H4 (cell line): ENCODE measurements around the gene PRR13. TPM values are rescaled to one million over a fixed set of nuclear protein-coding genes. Genes with fewer than 3 reads are reported as not detected.
"Not testable (repeated sequence)": the region's sequence is repeated elsewhere in the genome, so short reads cannot be mapped to it uniquely, and the experiment has no call there.

Experiments used
- DNase-seq: peaks from one replicate; pipeline ENCODE4 v3.0.0-alpha.2; 2015; ENCODE audit warnings: low spot score
- total RNA-seq: library from RNA; depleted of rRNA; stranded (reverse); fragments of >200 nt; shearing (Covaris generic); gene quantifications from 2 replicates; pipeline ENCODE4 v1.2.3, GENCODE V29; 2014; rRNA removed

Gene PRR13
- total RNA-seq: 59.6 and 110 TPM in 2 replicates

- peak; percentile 99 for DNase-seq
These were observed at the start of gene PRR13 for GRCh38 chr12:53441040-53441833. TSS of gene PRR13 (plus strand) at chr12:53441734. CDS start at chr12:53442715, 981 bp downstream.

- DNase-seq: no peak
These were observed 41.6 kb upstream of the PRR13 start for GRCh38 chr12:53399896-53400295.

- DNase-seq: not testable (repeated sequence)
These were observed 39.2 kb upstream of the PRR13 start for GRCh38 chr12:53402351-53402750.

GRCh38 chr12:53402871-53403270 lies 38.7 kb upstream of the PRR13 start:
- DNase-seq: no peak

- no peak for DNase-seq
These were observed 30.6 kb upstream of the PRR13 start for GRCh38 chr12:53410951-53411350.

- DNase-seq: no peak
These were observed 27.9 kb upstream of the PRR13 start for GRCh38 chr12:53413485-53414204.

- DNase-seq: no peak
These were observed 26.6 kb upstream of the PRR13 start for GRCh38 chr12:53414756-53415417.

- not testable (repeated sequence) for DNase-seq
These were observed 25.7 kb upstream of the PRR13 start for GRCh38 chr12:53415752-53416389.

- not testable (repeated sequence) for DNase-seq
These were observed 24.2 kb upstream of the PRR13 start for GRCh38 chr12:53417291-53417816.

GRCh38 chr12:53418221-53418620 lies 23.3 kb upstream of the PRR13 start:
- DNase-seq: no peak

GRCh38 chr12:53419756-53420155 lies 21.8 kb upstream of the PRR13 start:
- DNase-seq: no peak

- not testable (repeated sequence) for DNase-seq
These were observed 19.3 kb upstream of the PRR13 start for GRCh38 chr12:53422247-53422646.

- no peak for DNase-seq
These were observed 17.9 kb upstream of the PRR13 start, which contains the start of gene AMHR2 for GRCh38 chr12:53423597-53423996. TSS of gene AMHR2 (plus strand) at chr12:53423855. CDS start at chr12:53423935, 80 bp downstream.

GRCh38 chr12:53424626-53425514 lies 16.7 kb upstream of the PRR13 start:
- DNase-seq: no peak

- DNase-seq: no peak
These were observed 15.9 kb upstream of the PRR13 start for GRCh38 chr12:53425515-53426150.

GRCh38 chr12:53427905-53428594 lies 13.5 kb upstream of the PRR13 start:
- peak; percentile 45 for DNase-seq

- no peak for DNase-seq
These were observed 12.8 kb upstream of the PRR13 start for GRCh38 chr12:53428741-53429140.

GRCh38 chr12:53430116-53430515 lies 11.4 kb upstream of the PRR13 start:
- DNase-seq: no peak

GRCh38 chr12:53431187-53431586 lies 10.3 kb upstream of the PRR13 start:
- no peak for DNase-seq
